ENCODE measurements around the gene SWT1. TPM values are rescaled to one million over a fixed set of nuclear protein-coding genes. Genes with fewer than 3 reads are reported as not detected.

SWT1 gene
- total RNA-seq, 1 experiment from 2014 or later = 2.7 TPM

DNA sequence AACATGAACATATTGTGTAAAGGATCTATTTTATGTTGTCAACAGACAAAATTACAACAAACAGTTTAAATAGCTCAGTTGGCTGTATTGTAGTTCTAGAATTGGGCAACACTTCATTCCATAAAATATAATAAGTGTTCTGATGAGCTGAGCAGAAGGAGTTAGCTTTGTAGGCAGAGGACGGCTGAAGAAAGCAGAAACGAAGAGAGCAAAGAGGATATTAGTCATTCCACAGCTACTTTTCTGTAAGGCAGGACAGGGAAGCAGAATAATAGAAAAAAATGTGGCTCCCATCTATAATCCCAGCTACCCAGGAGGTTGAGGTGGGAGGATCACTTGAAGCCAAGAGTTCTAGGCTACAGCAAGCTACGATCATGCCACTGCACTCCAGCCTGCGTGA lies 180.3 kb downstream of the SWT1 start:
- no peak overlapping the region for H3K27ac Mint-ChIP-seq (ENCODE audit: unreplicated experiment)
- POLR2A ChIA-PET = no interaction called here

DNA sequence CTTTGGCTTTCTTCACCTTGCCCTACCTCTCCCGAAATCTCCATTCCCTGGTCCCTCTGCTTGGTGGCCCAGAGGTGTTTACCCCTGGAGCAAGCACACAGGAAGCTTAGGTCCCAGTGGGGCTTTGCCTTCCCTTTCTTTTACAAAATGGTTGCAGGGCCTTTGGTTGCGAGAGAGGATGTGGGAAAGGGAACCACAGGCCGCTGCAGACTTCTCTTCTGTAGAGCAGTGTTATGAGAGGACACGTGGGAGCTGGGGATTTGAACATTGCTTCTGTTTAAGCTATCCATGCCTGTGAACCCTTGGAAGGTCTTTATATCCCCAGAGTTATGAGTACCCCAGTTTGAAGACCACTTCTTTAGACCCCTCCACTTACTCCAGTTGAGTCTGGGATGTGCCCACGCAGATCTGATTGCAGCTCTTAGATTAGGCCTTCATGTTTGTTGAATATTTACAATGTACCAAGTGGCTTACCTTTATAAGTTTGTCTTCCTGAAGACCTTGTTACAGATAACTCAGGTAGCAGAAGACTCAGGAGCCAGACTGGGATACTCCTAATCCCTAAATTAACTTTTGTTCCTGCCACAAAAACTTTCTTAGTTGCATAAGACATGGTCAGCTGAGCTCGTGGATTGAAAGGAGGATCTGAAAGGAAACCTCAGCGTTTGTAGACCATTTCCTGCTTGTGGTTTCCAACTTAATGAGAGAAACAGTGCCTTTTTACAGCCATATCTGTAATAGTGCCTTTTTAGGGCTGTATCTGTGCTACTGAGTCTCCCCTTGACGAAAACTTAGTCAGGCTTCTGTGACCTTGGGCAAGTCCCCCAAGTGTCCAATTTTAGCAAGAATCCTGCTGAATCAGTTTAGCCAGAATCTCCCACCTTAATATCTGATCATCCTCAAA lies 182.0 kb downstream of the SWT1 start:
- CTCF ChIA-PET = no interaction called here
- no peaks in the 10 kb centered on the region for H3K27me3 Mint-ChIP-seq (ENCODE audit: insufficient read depth, unreplicated experiment)
- no TSS peak for BruUV-seq (replicated peaks)
- H3K27ac Mint-ChIP-seq (ENCODE audit: unreplicated experiment) = no peak overlapping the region
- intact Hi-C loops (cut with micrococcal nuclease; ENCODE audit: unreplicated experiment) = no loop called here
- no peaks in the 10 kb centered on the region for H3K36me3 Mint-ChIP-seq (ENCODE audit: insufficient read depth, unreplicated experiment)
- no peaks in the 10 kb centered on the region for H3K4me1 Mint-ChIP-seq (ENCODE audit: low read depth, unreplicated experiment)
- no peak overlapping the region for H3K4me3 Mint-ChIP-seq (ENCODE audit: unreplicated experiment)
- Histone ChIP-seq H3K4me1 (no peaks in the 10 kb centered on the region), H3K36me3 (ENCODE audit: control insufficient read depth, insufficient read depth, low read length) (no peaks in the 10 kb centered on the region), H3K9me3 (no peaks in the 10 kb centered on the region), H3K4me3 (ENCODE audit: low read depth, low read length) (no peak overlapping the region), H3K27me3 (replicated peaks; ENCODE audit: control insufficient read depth, insufficient read depth, low read length) (no peaks in the 10 kb centered on the region)
- H3K9me3 Mint-ChIP-seq (ENCODE audit: unreplicated experiment) = no peaks in the 10 kb centered on the region
- POLR2A ChIA-PET = no interaction called here
- DNase-seq = no peak
- TF ChIP-seq, protein P1, sequence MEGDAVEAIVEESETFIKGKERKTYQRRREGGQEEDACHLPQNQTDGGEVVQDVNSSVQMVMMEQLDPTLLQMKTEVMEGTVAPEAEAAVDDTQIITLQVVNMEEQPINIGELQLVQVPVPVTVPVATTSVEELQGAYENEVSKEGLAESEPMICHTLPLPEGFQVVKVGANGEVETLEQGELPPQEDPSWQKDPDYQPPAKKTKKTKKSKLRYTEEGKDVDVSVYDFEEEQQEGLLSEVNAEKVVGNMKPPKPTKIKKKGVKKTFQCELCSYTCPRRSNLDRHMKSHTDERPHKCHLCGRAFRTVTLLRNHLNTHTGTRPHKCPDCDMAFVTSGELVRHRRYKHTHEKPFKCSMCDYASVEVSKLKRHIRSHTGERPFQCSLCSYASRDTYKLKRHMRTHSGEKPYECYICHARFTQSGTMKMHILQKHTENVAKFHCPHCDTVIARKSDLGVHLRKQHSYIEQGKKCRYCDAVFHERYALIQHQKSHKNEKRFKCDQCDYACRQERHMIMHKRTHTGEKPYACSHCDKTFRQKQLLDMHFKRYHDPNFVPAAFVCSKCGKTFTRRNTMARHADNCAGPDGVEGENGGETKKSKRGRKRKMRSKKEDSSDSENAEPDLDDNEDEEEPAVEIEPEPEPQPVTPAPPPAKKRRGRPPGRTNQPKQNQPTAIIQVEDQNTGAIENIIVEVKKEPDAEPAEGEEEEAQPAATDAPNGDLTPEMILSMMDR (IDR thresholded peaks at IDR 0.05; ENCODE audit: insufficient read depth in 1 of 2, low read depth in 1 of 2, low read length in 1 of 2, severe bottlenecking in 1 of 2, unreplicated experiment in 1 of 2) = no peak

More for the DNA sequence above, 180.3 kb downstream of the SWT1 start:
- no TSS peak for BruUV-seq (replicated peaks)
- CTCF ChIA-PET = interaction anchor here (0.6 kb wide), 1 partner anchor 266 kb away, joined by 6 read pairs; no protein-coding TSS in a partner anchor
- no peaks in the 10 kb centered on the region for H3K4me1 ChIP-seq
- H3K4me3 Mint-ChIP-seq (ENCODE audit: unreplicated experiment) = no peak overlapping the region
- no peaks in the 10 kb centered on the region for H3K36me3 Mint-ChIP-seq (ENCODE audit: insufficient read depth, unreplicated experiment)
- H3K9me3 ChIP-seq = no peaks in the 10 kb centered on the region
- H3K27me3 ChIP-seq (replicated peaks; ENCODE audit: control insufficient read depth, insufficient read depth, low read length) = no peaks in the 10 kb centered on the region
- H3K27me3 Mint-ChIP-seq (ENCODE audit: insufficient read depth, unreplicated experiment) = no peaks in the 10 kb centered on the region
- H3K36me3 ChIP-seq (ENCODE audit: control insufficient read depth, insufficient read depth, low read length) = no peaks in the 10 kb centered on the region
- no peaks in the 10 kb centered on the region for H3K9me3 Mint-ChIP-seq (ENCODE audit: unreplicated experiment)
- DNase-seq = no peak
- no peaks in the 10 kb centered on the region for H3K4me1 Mint-ChIP-seq (ENCODE audit: low read depth, unreplicated experiment)
- intact Hi-C loops (cut with micrococcal nuclease; ENCODE audit: unreplicated experiment) = no loop called here
- H3K4me3 ChIP-seq (ENCODE audit: low read depth, low read length) = no peak overlapping the region
- TF ChIP-seq, protein P1 (IDR thresholded peaks at IDR 0.05; ENCODE audit: insufficient read depth in 1 of 2, low read depth in 1 of 2, low read length in 1 of 2, severe bottlenecking in 1 of 2, unreplicated experiment in 1 of 2) = no peak

DNA sequence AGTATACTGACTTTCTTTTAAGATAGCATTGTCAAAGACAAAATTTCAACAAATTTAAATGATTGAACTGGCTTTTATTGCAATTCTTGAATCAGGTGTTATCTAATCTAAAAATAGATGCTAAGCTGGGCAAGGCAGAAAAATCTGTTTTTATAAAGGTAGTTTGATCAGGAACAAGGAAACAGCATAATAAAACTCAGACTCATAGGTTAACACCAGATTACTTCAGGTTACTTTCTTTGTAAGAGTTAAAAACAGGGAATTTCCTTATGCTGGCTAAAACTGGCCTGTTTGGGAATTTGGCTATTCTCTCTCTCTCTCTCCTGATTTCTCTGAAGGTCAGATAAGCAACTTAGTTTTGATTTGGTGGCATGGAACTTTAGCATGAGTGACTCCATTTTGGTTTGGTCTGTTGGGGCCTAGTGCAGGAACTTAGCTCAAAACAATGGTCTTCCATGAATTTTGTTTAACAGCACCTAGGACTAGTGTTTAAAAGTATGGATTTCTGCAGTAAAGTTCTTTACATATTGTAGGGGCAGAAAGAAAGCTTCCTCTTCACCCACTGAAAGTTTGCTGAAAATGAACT lies 184.3 kb downstream of the SWT1 start:
- H3K4me3 Mint-ChIP-seq (ENCODE audit: unreplicated experiment) = no peak overlapping the region
- no peaks in the 10 kb centered on the region for H3K36me3 ChIP-seq (ENCODE audit: control insufficient read depth, insufficient read depth, low read length)
- no peaks in the 10 kb centered on the region for H3K4me1 ChIP-seq
- POLR2A ChIA-PET = no interaction called here
- no peaks in the 10 kb centered on the region for H3K27me3 Mint-ChIP-seq (ENCODE audit: insufficient read depth, unreplicated experiment)
- H3K27ac Mint-ChIP-seq (ENCODE audit: unreplicated experiment) = no peak overlapping the region
- TF ChIP-seq, protein P1 (IDR thresholded peaks at IDR 0.05; ENCODE audit: insufficient read depth in 1 of 2, low read depth in 1 of 2, low read length in 1 of 2, severe bottlenecking in 1 of 2, unreplicated experiment in 1 of 2) = no peak
- DNase-seq = no peak
- peaks cover 9% of the 10 kb centered on the region for H3K4me1 Mint-ChIP-seq (ENCODE audit: low read depth, unreplicated experiment)
- intact Hi-C loops (cut with micrococcal nuclease; ENCODE audit: unreplicated experiment) = no loop called here
- no peaks in the 10 kb centered on the region for H3K27me3 ChIP-seq (replicated peaks; ENCODE audit: control insufficient read depth, insufficient read depth, low read length)
- no peak overlapping the region for H3K4me3 ChIP-seq (ENCODE audit: low read depth, low read length)
- no peaks in the 10 kb centered on the region for H3K9me3 Mint-ChIP-seq (ENCODE audit: unreplicated experiment)
- CTCF ChIA-PET = no interaction called here
- BruUV-seq (replicated peaks) = no TSS peak
- no peaks in the 10 kb centered on the region for H3K9me3 ChIP-seq
- H3K36me3 Mint-ChIP-seq (ENCODE audit: insufficient read depth, unreplicated experiment) = no peaks in the 10 kb centered on the region

Other genes with a start within 250 kb of the SWT1 start
- 14.3 and 20.8 TPM in 2 replicates for gene NIBAN1, start 182.7 kb upstream of the SWT1 start, total RNA-seq (2022)
- gene RNF2, start 111.6 kb upstream of the SWT1 start, total RNA-seq (2022) = 27.1 and 31.7 TPM in 2 replicates
- gene TRMT1L, start 214 bp upstream of the SWT1 start, total RNA-seq (2022) = 14.2 and 23.8 TPM in 2 replicates
- 72.4 and 74.5 TPM in 2 replicates for gene IVNS1ABP, start 160.1 kb downstream of the SWT1 start, total RNA-seq (2022)

Measured in Caco-2 (cell line).